Mucosa of gallbladder (tissue), 1 donor: Measurements from ENCODE around the gene ACTL6B. TPM values are rescaled to one million over a fixed set of nuclear protein-coding genes. Genes with fewer than 3 reads are reported as not detected.
A peak's percentile ranks its signal among the peaks of the same experiment; 100 is the strongest.

Experiments
- DNase-seq: peaks from one replicate; pipeline ENCODE4 v3.0.0-alpha.2; 2020; ENCODE audit warnings: low spot score
- total RNA-seq: library from RNA; stranded (reverse); gene quantifications from one replicate; pipeline ENCODE4 v1.2.1, GENCODE V29; 2021
- donor health status: DM: no; HTN: no; CAD: no.

ACTL6B gene
- total RNA-seq, 1 donor from 2014 or later, result 0.14 TPM

GRCh38 chr7:100627238-100627549, 29.1 kb downstream of the ACTL6B start:
- no peak for DNase-seq

- DNase-seq, result peak; percentile 86
Measured at GRCh38 chr7:100626530-100627237, 29.6 kb downstream of the ACTL6B start.

GRCh38 chr7:100626055-100626454, 30.2 kb downstream of the ACTL6B start:
- DNase-seq, result no peak

GRCh38 chr7:100623951-100624824, 32.1 kb downstream of the ACTL6B start:
- no peak for DNase-seq

GRCh38 chr7:100621554-100621953, 34.7 kb downstream of the ACTL6B start:
- no peak for DNase-seq

GRCh38 chr7:100620804-100621203, 35.4 kb downstream of the ACTL6B start:
- no peak for DNase-seq

GRCh38 chr7:100620239-100620638, 36.0 kb downstream of the ACTL6B start:
- no peak for DNase-seq

- DNase-seq, result no peak
Measured at GRCh38 chr7:100614308-100614861, 41.9 kb downstream of the ACTL6B start.

- no peak for DNase-seq
Measured at GRCh38 chr7:100613412-100614175, 42.7 kb downstream of the ACTL6B start.

- DNase-seq, result no peak
Measured at GRCh38 chr7:100612730-100613390, 43.4 kb downstream of the ACTL6B start.

GRCh38 chr7:100611983-100612729, 44.1 kb downstream of the ACTL6B start, which contains the start of gene MOSPD3:
MOSPD3 (plus strand) TSS chr7:100612540; CDS start chr7:100612792, 252 bp downstream.
- peak; percentile 99 for DNase-seq

GRCh38 chr7:100609958-100610357, 46.3 kb downstream of the ACTL6B start:
- DNase-seq, result no peak

- no peak for DNase-seq
Measured at GRCh38 chr7:100607111-100607510, 49.1 kb downstream of the ACTL6B start.

GRCh38 chr7:100606313-100606712, 49.9 kb downstream of the ACTL6B start:
- DNase-seq, result no peak

- DNase-seq, result peak; percentile 27
Measured at GRCh38 chr7:100604976-100605911, 51.0 kb downstream of the ACTL6B start.

GRCh38 chr7:100604028-100604975, 51.9 kb downstream of the ACTL6B start:
- peak; percentile 55 for DNase-seq

GRCh38 chr7:100603726-100604027, 52.6 kb downstream of the ACTL6B start:
- no peak for DNase-seq

- peak; percentile 57 for DNase-seq
Measured at GRCh38 chr7:100602889-100603725, 53.1 kb downstream of the ACTL6B start.
